Cardiac septum (tissue), 1 donor: ENCODE measurements around the gene SLC16A10. TPM values are rescaled to one million over a fixed set of nuclear protein-coding genes. Genes with fewer than 3 reads are reported as not detected.
"Not testable (repeated sequence)": the region's sequence is repeated elsewhere in the genome, so short reads cannot be mapped to it uniquely, and the experiment has no call there.

Source experiments
- DNase-seq: peaks from one replicate; pipeline ENCODE4 v3.0.0-alpha.2; 2020; ENCODE audit warnings: low spot score
- intact Hi-C: fragments of 100-400 bp; cut with DNase I; formaldehyde crosslinking; loops from one replicate; pipeline ENCODE4 v1.14.0; 2022
- total RNA-seq: library from RNA; stranded (reverse); fragmentation: NEBNext Ultra II Directional; extraction: Animal tissue kit (Norgen Biotek cat#: 25700); gene quantifications from one replicate; pipeline ENCODE4 v1.2.1, GENCODE V29; 2021
- donor health status: DM: no; HTN: no; CAD: no.

The SLC16A10 gene
- total RNA-seq, 1 donor from 2014 or later = 5.0 TPM

DNA sequence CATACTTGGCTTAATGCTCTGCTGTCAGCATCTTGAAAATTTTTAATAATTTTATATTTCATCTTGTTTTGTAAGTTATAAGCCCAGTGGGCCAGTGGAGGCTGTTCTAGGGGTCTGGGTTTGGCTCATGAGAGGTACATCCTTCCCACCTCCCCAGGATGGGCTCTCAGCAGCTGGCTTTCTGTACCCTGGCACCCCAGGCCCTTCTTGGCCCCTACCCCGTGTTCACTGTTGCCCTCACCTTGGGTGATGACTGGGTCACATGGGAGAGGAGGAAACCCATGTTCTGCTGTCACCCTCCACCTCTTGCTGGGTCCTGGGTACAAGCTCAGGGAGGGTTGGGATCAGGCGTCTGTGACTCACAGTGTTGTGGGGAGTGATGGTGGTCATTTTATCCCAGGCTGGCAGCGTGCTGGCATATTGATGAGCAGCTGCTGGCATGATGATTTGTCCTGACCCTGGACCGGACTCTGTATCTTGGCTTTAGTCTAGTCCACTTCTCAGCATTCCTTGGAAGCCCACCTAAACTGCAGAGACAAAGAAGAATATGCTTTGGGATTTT is 34.6 kb downstream of the SLC16A10 start:
- intact Hi-C loops = no loop called here
- DNase-seq = no peak

DNA sequence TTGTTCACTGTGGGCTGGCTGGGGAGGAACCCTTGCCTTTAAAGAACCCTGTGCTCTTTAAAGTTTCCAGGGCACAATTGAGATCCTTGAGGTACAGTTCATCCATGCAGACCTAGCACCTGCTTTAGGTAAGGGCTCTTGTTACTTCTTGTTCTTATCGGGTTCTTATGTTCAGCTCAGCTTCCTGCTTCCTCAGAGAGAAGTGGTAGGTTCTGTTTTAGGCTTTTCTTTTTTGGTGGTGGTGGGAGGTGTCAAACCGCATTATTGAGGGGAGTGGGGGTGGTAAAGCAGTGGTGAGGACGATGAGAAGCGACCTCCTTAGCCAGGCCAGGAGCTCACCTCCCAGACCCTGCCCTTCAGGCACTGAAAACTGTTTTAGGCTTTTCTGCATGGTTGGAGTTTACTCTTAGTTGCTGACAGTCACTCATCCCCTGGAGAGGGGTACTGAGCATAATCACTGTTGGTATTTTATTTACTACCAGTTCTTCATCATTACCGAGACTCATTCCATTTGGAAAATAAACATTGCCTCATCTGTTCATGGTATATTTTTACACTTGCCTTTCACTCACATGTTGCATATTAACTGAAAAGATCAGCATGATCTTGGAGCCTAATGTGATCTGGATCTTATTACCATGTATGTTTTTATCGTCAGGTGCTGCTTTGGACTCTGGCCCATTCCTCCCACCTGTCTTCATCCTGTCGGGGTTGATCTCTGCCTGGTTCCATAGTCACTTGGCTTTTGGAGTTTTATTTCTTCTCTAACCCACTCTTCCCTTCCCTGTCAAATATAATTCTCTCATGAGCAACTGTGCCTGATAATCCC is 35.4 kb downstream of the SLC16A10 start:
- DNase-seq = no peak
- intact Hi-C loops = no loop called here

DNA sequence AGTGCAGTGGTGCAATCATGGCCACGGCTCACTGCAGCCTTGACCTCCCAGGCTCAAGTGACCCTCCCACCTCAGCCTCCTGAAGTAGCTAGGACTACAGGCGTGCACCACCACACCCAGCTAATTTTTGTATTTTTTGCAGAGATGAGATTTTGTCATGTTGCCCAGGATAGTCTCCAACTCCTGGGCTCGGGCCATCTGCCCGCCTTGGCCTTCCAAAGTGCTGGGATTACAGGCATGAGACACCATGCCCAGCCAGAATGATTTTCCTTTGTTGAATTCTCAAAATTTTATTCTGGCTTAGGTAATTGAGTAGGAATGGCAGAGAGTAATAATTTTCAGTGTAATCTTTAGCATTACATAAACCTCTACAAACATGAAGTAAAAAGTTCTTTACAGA is 37.1 kb downstream of the SLC16A10 start:
- intact Hi-C loops = no loop called here
- no peak for DNase-seq

DNA sequence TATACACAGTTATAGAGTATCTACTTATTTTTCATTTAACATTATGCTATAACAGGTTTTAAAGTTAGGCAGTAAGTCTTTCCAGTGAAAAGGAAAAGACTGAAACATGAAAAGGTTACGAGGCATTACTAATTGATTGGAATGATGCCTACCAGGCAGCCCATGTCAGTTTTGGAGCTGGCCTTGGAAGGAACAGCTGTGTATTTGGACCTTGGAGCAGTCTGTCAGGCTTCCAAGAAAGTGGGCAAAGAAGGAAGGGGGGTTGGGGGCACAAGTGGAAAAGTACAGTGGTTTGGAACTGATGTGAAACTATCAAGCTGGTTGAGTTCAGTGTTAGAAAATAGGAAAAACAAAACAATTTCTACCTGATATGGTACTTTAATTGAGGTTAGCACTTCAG is 41.7 kb downstream of the SLC16A10 start:
- DNase-seq = no peak
- intact Hi-C loops = no loop called here

DNA sequence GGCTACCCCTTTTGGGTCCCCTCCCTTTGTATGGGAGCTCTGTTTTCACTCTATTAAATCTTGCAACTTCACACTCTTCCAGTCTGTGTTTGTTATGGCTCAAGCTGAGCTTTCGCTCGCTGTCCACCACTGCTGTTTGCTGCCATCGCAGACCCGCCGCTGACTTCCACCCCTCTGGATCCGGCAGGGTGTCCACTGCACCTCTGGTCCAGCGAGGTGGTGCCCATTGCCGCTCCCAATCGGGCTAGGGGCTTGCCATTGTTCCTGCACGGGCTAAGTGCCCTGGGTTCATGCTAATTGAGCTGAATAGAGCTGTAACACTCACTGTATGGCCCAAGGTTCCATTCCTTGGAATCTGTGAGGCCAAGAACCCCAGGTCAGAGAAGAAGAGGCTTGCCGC is 43.7 kb downstream of the SLC16A10 start:
- intact Hi-C loops = not testable (repeated sequence)

DNA sequence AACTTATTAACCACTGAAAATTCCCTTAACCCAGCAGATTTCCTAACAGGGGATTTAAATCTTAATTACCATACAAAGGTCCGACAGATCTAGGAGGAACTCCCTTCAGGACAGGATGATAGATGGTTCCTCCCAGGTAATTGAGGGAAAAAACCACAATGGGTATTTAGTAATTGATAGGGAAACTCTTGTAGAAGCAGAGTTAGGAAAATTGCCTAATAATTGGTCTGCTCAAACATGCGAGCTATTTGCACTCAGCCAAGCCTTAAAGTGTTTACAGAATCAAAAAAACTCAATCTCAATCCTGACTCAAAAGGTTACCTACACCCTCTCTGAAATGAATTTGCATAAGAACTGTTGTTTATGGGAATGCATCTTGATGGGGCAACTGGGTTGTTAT is 45.4 kb downstream of the SLC16A10 start:
- intact Hi-C loops, DNase-seq: not testable (repeated sequence)

More for the DNA sequence above, 43.7 kb downstream of the SLC16A10 start:
- DNase-seq = not testable (repeated sequence)

DNA sequence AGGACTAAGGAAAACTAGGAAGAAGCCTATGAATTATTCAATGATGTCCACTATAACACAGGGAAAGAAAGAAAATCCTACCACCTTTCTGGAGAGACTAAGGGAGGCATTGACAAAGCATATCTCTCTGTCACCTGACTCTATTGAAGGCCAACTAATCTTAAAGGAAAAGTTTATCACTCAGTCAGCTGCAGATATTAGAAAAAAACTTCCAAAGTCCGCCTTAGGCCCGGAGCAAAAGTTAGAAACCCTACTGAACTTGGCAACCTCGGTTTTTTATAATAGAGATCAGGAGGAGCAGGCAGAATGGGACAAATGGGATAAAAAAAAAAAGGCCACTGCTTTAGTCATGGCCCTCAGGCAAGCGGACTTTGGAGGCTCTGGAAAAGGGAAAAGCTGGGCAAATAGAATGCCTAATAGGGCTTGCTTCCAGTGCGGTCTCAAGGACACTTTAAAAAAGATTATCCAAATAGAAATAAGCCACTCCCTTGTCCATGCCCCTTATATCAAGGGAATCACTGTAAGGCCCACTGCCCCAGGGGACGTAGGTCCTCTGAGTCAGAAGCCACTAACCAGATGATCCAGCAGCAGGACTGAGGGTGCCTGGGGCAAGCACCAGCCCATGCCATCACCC is 47.0 kb downstream of the SLC16A10 start:
- DNase-seq, intact Hi-C loops: not testable (repeated sequence)

DNA sequence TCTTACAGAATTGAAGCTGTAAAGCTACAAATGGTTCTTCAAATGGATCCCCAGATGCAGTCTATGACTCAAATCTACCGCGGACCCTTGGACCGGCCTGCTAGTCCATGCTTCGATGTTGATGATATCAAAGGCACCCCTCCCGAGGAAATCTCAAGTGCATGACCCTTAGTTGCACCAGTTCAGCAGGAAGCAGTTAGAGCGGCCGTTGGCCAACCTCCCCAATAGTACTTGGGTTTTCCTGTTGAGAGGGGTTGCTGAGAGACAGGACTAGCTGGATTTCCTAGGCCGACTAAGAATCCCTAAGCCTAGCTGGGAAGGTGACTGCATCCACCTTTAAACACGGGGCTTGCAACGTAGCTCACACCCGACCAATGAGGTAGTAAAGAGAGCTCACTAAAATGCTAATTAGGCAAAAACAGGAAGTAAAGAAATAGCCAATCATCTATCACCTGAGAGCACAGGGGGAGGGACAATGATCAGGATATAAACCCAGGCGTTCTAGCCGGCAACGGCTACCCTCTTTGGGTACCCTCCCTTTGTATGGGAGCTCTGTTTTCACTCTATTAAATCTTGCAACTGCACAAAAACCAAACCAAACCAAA is 50.3 kb downstream of the SLC16A10 start:
- DNase-seq, intact Hi-C loops: not testable (repeated sequence)

DNA sequence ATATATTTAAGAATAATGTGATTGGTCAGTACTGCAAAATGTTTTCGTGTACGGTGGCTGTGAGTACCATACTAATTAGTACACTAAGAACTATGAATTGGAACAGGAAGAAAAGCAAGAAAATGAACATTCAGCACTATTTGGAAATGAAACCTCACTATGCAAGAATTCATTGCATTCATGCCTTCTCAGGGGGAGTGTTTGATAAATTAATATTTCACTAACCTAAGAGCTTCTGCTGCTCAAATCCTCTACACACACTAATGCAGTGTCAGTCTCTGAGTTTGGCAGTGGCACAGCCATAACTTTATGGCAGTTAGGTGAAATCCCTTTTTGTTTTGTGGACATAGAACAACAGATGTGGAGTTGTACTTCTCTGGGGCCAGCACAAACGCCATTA is 60.1 kb downstream of the SLC16A10 start:
- intact Hi-C loops = no loop called here
- DNase-seq = no peak

DNA sequence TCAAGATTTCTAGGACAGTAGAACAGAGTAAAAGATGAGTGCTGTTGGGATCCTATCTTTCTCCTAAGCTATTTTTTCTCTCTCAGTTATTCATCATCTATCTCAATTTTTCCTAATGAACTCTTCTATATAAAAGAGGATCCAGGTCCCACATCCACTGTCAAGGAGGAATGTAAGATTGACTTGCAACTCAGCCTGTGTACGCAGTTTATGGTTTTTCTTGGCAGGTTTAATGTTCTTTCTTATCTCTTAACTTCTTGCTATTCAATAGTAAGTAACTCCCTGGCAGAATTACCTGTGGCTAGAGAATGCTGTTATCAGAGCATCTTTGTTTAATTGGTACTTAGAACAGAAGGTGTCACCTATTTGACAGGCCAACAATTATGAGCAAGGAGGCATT is 60.8 kb downstream of the SLC16A10 start:
- intact Hi-C loops = no loop called here

DNA sequence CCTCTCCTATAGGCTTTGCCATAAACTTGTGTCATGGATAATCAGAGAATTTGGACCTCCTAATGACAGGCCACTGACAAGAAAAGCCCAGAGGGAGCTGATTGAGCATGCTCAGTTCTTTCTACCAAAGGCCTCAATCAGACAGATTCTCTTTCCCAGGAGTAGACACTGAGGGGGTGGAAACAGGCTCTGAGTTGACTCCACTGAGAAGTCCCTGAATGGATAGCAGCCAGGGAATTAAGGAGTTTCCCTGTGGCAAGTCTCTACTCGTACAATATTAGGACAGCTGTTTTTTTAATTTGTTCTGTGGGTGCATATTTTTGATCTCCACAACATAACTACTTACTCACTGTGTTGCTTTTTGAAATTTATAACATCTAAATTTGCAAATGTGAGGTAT is 63.3 kb downstream of the SLC16A10 start:
- no peak for DNase-seq
- intact Hi-C loops = no loop called here

More for the DNA sequence above, 60.8 kb downstream of the SLC16A10 start:
- no peak for DNase-seq

DNA sequence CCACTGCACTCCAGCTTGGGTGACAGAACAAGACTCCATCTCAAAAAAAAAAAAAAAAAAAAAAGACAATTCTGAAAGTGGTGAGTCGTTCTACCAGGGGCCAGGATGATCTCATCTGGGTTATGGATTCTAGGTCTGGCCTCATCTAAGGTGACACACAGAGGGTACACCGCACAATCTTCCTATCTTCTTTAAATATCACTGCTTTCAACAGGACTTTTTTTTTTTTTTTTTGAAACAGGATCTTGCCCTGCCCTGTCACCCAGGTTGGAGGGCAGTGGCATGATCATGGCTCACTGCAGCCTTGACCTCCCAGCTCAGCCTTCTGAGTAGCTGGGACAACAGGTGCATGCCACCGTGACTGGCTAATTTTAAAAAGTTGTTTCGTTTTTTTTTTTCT is 67.7 kb downstream of the SLC16A10 start:
- intact Hi-C loops = no loop called here

DNA sequence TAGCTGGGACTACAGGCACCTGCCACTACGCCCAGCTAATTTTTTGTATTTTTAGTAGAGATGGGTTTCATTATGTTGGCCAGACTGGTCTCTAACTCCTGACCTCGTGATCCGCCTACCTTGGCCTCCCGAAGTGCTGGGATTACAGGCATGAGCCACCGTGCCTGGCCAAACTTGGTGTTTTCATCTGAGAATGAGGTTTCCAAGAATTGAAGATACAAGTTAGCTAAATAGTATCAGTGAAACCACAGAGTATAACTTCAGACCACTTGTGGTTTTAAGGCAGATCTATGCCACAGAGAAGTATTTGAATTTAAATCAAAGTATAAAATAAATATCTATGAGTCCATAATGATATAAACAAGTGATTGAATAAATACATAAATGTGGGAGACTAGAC is 70.1 kb downstream of the SLC16A10 start:
- intact Hi-C loops = no loop called here
- no peak for DNase-seq

More for the DNA sequence above, 67.7 kb downstream of the SLC16A10 start:
- no peak for DNase-seq

DNA sequence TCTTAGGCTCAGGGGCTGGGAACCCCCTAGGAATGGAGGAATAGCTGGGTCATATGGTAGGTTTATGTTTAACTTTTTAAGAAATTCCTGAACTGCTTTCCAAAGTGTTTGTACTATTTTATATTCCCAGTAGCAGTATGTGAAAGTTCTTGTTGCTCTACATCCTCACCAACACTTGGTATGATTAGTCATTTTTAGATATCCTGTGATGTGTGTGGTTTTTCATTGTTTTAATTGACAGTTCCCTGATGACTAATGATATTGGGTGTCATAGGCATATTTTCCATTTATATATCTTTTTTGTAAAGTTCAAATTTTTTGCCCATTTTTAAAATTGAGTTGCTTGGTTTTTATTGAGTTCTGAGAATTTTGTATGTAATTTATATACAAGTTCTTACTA is 72.3 kb downstream of the SLC16A10 start:
- intact Hi-C loops = no loop called here
- DNase-seq = no peak

DNA sequence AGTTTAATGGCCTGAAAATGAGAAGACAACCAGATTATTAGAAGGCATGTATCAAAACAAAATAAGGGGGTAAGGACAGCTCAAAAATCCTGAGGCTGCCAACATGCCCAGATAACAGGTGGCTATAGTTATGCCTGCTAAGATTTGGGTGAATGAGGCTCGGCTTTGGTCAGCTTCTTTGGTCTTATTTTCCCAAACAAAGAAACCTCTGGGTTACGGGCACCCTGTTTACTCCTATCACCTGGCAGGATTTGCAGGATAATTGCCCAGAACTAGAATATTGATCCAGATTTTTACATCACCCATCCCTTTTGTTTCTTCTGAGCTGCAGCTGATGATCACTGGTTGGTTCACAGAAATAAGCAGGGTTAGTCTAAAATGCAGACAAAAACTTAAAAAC is 74.3 kb downstream of the SLC16A10 start:
- DNase-seq = no peak

DNA sequence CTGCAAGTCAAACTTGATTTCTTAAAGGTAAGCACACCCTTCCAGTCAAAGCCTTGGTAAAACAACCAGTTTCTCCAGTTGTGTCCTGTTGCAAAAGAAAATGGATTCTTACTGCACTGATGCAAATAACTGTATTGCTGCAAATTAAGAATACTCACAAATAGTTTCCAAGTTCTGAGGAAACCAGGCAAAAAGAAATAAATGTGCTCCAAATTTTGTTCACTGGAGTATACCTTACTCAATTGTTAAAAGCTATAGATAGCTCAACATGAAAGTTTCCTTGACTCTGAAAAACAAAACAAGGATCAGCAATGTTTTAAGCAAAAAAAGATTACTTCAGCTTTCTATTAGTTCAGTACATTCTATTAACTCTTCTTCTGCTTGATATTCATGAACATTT is 75.2 kb downstream of the SLC16A10 start:
- intact Hi-C loops = no loop called here
- DNase-seq = no peak

More for the DNA sequence above, 74.3 kb downstream of the SLC16A10 start:
- intact Hi-C loops = no loop called here

DNA sequence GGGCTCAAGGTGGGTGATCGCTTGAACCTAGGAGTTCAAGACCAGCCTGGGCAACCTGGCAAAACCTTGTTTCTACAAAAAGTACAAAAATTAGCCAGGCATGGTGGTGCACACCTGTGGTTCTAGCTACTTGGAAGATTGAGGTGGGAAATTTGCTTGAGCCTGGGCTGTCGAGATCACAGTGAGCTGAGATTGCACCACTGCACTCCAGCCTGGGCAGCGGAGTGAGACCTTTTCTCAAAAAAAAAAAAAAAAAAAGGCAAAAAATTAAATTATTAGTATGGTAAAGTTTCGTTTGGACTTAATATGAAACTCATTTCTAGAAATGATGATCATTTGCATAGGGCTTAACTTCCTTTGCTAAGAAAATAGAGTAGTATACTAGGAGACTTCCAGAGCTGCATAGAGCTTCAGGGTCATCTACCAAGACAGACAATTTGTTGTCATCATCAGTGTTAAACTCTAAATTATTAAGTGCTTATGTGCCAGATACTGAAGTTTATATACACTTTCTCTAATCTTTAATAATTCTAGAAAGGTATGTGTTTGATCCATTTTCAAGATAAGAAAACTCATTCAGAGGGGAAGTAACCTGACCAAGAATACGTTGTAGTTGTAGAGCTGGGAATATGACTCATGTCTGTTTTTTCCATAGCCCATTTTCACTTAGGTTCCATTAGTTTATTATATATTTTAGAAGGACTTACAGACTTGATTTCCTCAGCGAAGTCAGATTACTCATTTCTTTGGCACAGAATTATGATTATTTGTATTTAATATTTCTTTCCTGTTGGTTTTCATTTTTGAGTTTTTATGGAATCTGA is 84.5 kb downstream of the SLC16A10 start:
- DNase-seq = no peak
- intact Hi-C loops = no loop called here

DNA sequence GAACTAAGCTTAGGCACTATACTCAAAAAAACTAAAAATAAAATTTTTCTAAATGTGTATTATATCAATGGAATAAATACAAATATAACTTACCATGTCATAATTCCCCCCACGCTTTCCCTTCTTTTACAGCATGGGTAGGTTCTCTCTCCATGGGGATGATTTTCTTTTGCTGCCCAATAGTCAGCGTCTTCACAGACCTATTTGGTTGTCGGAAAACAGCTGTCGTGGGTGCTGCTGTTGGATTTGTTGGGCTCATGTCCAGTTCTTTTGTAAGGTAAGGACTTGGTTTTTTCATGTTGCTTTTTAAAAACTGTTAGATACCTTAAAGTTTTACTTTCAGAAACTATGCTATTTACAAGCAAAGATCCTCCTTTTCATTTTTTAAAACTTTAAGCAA is 85.3 kb downstream of the SLC16A10 start:
- DNase-seq = no peak
- intact Hi-C loops = no loop called here

DNA sequence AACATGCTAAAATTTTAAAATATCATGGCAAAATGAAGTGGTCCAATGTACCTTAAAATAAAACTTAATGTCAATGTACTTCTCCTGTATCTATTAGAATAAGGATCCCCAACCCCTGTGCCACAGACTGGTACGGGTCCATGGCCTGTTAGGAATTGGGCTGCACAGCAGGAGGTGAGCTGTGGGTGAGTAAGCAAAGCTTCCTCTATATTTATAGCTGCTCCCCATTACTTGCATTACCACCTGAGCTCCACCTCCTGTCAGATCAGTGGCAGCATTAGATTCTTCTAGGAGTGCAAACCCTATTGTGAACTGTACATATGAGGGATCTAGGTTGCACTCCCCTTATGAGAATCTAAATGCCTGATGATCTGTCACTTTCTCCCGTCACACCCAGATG is 86.0 kb downstream of the SLC16A10 start:
- intact Hi-C loops = no loop called here
- no peak for DNase-seq

DNA sequence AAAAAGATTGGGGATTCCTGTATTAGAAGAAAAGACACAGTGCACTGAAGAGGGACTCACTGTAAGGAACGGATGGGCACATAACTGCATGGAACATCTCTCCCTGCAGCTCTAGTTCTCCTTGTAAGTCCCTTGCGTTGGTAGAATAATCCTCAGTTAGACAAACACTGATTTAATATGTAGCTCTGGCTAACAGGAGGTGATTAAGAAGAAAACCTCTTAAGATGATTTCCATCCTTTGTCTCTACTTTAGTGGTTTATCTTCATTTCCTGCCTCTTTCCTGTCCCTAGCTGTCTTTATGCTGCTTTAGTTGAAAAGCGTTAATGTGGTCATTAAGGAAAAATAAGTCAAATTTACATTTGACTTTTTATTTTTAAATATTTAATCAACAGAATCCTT is 86.6 kb downstream of the SLC16A10 start:
- DNase-seq = no peak
- intact Hi-C loops = no loop called here
